GOT3 (cell line): ENCODE results near the gene ACAD11.

Experiments used
- DNase-seq: peaks from one replicate; lab custom pipeline; 2025; ENCODE audit warnings: mixed read lengths; lab: John Stamatoyannopoulos, UW

ACAD11 gene

GRCh38 chr3:132659365-132660051 is at the start of gene ACAD11:
Gene ACAD11 (minus strand): TSS chr3:132659809. CDS start chr3:132659751, 58 bp downstream.
- no peak for DNase-seq

GRCh38 chr3:132703733-132704132 is 44.1 kb upstream of the ACAD11 start:
- no peak for DNase-seq

- DNase-seq, result no peak
These were observed 35.8 kb upstream of the ACAD11 start for GRCh38 chr3:132695422-132695821.

- no peak for DNase-seq
These were observed 35.4 kb upstream of the ACAD11 start for GRCh38 chr3:132694991-132695390.

- no peak for DNase-seq
These were observed 30.4 kb upstream of the ACAD11 start for GRCh38 chr3:132690040-132690439.

GRCh38 chr3:132682201-132682600 is 22.6 kb upstream of the ACAD11 start:
- no peak for DNase-seq

- DNase-seq, result no peak
These were observed 21.8 kb upstream of the ACAD11 start for GRCh38 chr3:132681421-132681820.

GRCh38 chr3:132679911-132680310 is 20.3 kb upstream of the ACAD11 start:
- DNase-seq, result no peak

- no peak for DNase-seq
These were observed 15.8 kb upstream of the ACAD11 start for GRCh38 chr3:132675408-132675807.

- DNase-seq, result no peak
These were observed 9.7 kb upstream of the ACAD11 start for GRCh38 chr3:132669256-132669777.

GRCh38 chr3:132665230-132665745 is 5.7 kb upstream of the ACAD11 start:
- no peak for DNase-seq

GRCh38 chr3:132662212-132662611 is 2.6 kb upstream of the ACAD11 start:
- no peak for DNase-seq

GRCh38 chr3:132661101-132661500 is 1.5 kb upstream of the ACAD11 start:
- DNase-seq, result no peak

GRCh38 chr3:132660811-132661070 is 1.1 kb upstream of the ACAD11 start:
- no peak for DNase-seq

- peak; percentile 30 for DNase-seq
These were observed 622 bp upstream of the ACAD11 start, which contains the start of gene UBA5 for GRCh38 chr3:132660052-132660810. Gene UBA5 (plus strand): TSS chr3:132660329. CDS start chr3:132660538, 209 bp downstream.

GRCh38 chr3:132659000-132659364 is 627 bp downstream of the ACAD11 start:
- DNase-seq, result no peak

- DNase-seq, result no peak
These were observed 1.5 kb downstream of the ACAD11 start for GRCh38 chr3:132657869-132658747.

- no peak for DNase-seq
These were observed 4.1 kb downstream of the ACAD11 start for GRCh38 chr3:132655471-132655870.

GRCh38 chr3:132654721-132655120 is 4.9 kb downstream of the ACAD11 start:
- no peak for DNase-seq

GRCh38 chr3:132654190-132654589 is 5.4 kb downstream of the ACAD11 start:
- no peak for DNase-seq

GRCh38 chr3:132652640-132653270 is 6.9 kb downstream of the ACAD11 start:
- no peak for DNase-seq

- no peak for DNase-seq
These were observed 9.5 kb downstream of the ACAD11 start for GRCh38 chr3:132650153-132650552.
